ENCODE results near the gene PANX2.
A peak's percentile ranks its signal among the peaks of the same experiment; 100 is the strongest.
"Not testable (repeated sequence)": the region's sequence is repeated elsewhere in the genome, so short reads cannot be mapped to it uniquely, and the experiment has no call there.

The PANX2 gene

DNA sequence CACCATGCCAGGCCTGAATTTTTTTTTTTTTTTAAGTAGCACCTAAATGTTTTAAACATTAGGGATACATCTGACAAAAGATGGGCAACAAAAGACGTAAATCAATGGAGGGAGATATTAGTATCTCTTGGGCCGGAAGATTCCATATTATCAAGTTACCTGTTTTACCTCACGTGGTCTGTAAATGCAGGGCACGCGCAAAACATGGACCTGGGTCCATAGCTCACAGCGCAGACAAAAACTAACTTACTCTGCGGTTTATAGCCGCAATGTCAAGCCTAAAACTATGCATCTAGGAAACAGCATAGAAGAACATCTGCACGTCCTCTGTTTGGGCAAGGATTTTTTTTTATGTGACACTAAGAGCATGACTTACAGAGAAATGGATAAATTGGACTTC lies 31.5 kb upstream of the PANX2 start:
- Histone ChIP-seq H3K27ac (no peak overlapping the region), H3K4me2 (no peak overlapping the region), H3K9ac (no peak overlapping the region), H3K27me3 (no peaks in the 10 kb centered on the region), H4K20me1 (no peaks in the 10 kb centered on the region), H3K36me3 (no peaks in the 10 kb centered on the region), H3K9me3 (no peaks in the 10 kb centered on the region), H3K4me3 (no peak overlapping the region), H3K4me1 (peaks cover 20% of the 10 kb centered on the region)
- no peak for TF ChIP-seq Cebpa-rat (IDR thresholded peaks at IDR 0.05)

GRCh38 chr22:50139843-50140415 lies 30.6 kb upstream of the PANX2 start:
- Histone ChIP-seq H3K4me3 (no peak overlapping the region), H4K20me1 (no peaks in the 10 kb centered on the region), H3K4me2 (no peak overlapping the region; the same call in 1 of the 2 replicates), H3K9me3 (no peaks in the 10 kb centered on the region), H3K4me1 (peaks cover 20% of the 10 kb centered on the region), H3K27me3 (no peaks in the 10 kb centered on the region), H3K27ac (no peak overlapping the region), H3K36me3 (no peaks in the 10 kb centered on the region), H3K9ac (no peak overlapping the region)
- no peak for TF ChIP-seq Cebpa-rat (IDR thresholded peaks at IDR 0.05)

GRCh38 chr22:50140615-50141014 lies 29.9 kb upstream of the PANX2 start:
- Histone ChIP-seq H4K20me1 (no peaks in the 10 kb centered on the region), H3K9me3 (no peaks in the 10 kb centered on the region), H3K9ac (no peak overlapping the region), H3K4me1 (peaks cover 20% of the 10 kb centered on the region), H3K27me3 (no peaks in the 10 kb centered on the region), H3K27ac (no peak overlapping the region), H3K36me3 (no peaks in the 10 kb centered on the region), H3K4me3 (no peak overlapping the region), H3K4me2 (no peak overlapping the region)
- peak; percentile 37; the same call in 1 of the 2 replicates for TF ChIP-seq Cebpa-rat (IDR thresholded peaks at IDR 0.05)

- Histone ChIP-seq H3K4me2 (no peak overlapping the region), H3K27me3 (no peaks in the 10 kb centered on the region), H3K27ac (no peak overlapping the region), H3K9ac (no peak overlapping the region), H3K4me3 (no peak overlapping the region), H3K4me1 (peaks cover 20% of the 10 kb centered on the region), H3K9me3 (no peaks in the 10 kb centered on the region), H3K36me3 (no peaks in the 10 kb centered on the region), H4K20me1 (no peaks in the 10 kb centered on the region)
- TF ChIP-seq Cebpa-rat (IDR thresholded peaks at IDR 0.05): no peak
Measured at GRCh38 chr22:50141462-50141861, 29.1 kb upstream of the PANX2 start.

- no peaks in the 10 kb centered on the region for H3K36me3 ChIP-seq
- no peak for TF ChIP-seq Cebpa-rat (IDR thresholded peaks at IDR 0.05)
- no peak overlapping the region for H3K4me3 ChIP-seq
- H3K4me1 ChIP-seq: peaks cover 20% of the 10 kb centered on the region
- no peaks in the 10 kb centered on the region for H3K27me3 ChIP-seq
- H3K9ac ChIP-seq: no peak overlapping the region
- no peak overlapping the region for H3K27ac ChIP-seq
- H3K9me3 ChIP-seq: no peaks in the 10 kb centered on the region
- H4K20me1 ChIP-seq: no peaks in the 10 kb centered on the region
- no peak overlapping the region for H3K4me2 ChIP-seq
Measured at GRCh38 chr22:50141891-50142363, 28.6 kb upstream of the PANX2 start.

GRCh38 chr22:50143096-50143495 lies 27.4 kb upstream of the PANX2 start:
- no peak for TF ChIP-seq Cebpa-rat (IDR thresholded peaks at IDR 0.05)
- H3K4me1 ChIP-seq: peaks cover 23% of the 10 kb centered on the region
- no peaks in the 10 kb centered on the region for H3K9me3 ChIP-seq
- no peaks in the 10 kb centered on the region for H4K20me1 ChIP-seq
- no peaks in the 10 kb centered on the region for H3K27me3 ChIP-seq
- no peak overlapping the region for H3K4me2 ChIP-seq
- H3K4me3 ChIP-seq: no peak overlapping the region
- no peak overlapping the region for H3K9ac ChIP-seq
- H3K36me3 ChIP-seq: no peaks in the 10 kb centered on the region
- H3K27ac ChIP-seq: no peak overlapping the region

DNA sequence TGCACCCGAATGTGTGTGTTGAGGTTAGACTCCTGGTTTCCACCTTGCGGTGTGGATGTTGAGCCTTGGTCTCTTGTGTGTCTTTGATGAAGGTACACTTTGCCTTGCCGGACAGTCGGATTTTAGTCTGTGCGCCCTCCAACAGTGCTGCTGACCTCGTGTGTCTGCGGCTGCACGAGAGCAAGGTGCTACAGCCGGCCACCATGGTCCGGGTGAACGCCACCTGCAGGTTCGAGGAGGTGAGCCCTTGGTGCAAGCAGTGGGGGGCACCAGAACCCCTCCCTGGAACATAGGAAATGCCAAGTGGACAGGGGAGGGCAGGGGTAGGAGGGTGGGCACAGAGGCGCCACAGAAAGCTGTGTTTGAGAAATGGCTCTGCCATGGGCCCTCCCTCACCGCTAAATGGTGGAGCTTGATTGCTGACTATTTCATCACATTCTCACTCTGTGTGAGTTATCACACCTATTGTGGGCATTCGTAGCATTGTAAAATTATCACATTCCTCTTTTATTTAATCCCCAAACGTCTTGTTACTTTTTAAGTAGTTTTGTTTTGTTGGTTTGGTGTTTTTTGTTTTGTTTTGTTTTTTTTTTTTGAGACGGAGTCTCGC lies 26.4 kb upstream of the PANX2 start:
- Histone ChIP-seq H3K36me3 (no peaks in the 10 kb centered on the region), H3K4me2 (no peak overlapping the region), H3K27ac (no peak overlapping the region), H3K4me1 (peaks cover 22% of the 10 kb centered on the region), H3K9ac (no peak overlapping the region), H3K27me3 (no peaks in the 10 kb centered on the region), H3K4me3 (no peak overlapping the region), H3K9me3 (no peaks in the 10 kb centered on the region), H4K20me1 (no peaks in the 10 kb centered on the region)
- TF ChIP-seq Cebpa-rat (IDR thresholded peaks at IDR 0.05): no peak

- Histone ChIP-seq H4K20me1 (no peaks in the 10 kb centered on the region), H3K9ac (no peak overlapping the region), H3K27ac (no peak overlapping the region), H3K36me3 (no peaks in the 10 kb centered on the region), H3K4me3 (no peak overlapping the region), H3K4me1 (peaks cover 19% of the 10 kb centered on the region), H3K4me2 (no peak overlapping the region), H3K27me3 (no peaks in the 10 kb centered on the region), H3K9me3 (no peaks in the 10 kb centered on the region)
- no peak for TF ChIP-seq Cebpa-rat (IDR thresholded peaks at IDR 0.05)
Measured at GRCh38 chr22:50145721-50146438, 24.7 kb upstream of the PANX2 start.

GRCh38 chr22:50146439-50147238 lies 23.9 kb upstream of the PANX2 start:
- TF ChIP-seq Cebpa-rat (IDR thresholded peaks at IDR 0.05): no peak
- no peak overlapping the region for H3K9ac ChIP-seq

GRCh38 chr22:50147258-50148165 lies 23.0 kb upstream of the PANX2 start:
- H3K4me3 ChIP-seq, H4K20me1 ChIP-seq, H3K36me3 ChIP-seq, H3K9me3 ChIP-seq, H3K9ac ChIP-seq, H3K27ac ChIP-seq, H3K27me3 ChIP-seq: not testable (repeated sequence)
- H3K4me2 ChIP-seq: peak overlapping the region; percentile 28; the same call in 1 of the 2 replicates
- H3K4me1 ChIP-seq: peaks cover 19% of the 10 kb centered on the region

More at GRCh38 chr22:50146439-50147238, 23.9 kb upstream of the PANX2 start:
- Histone ChIP-seq H3K4me1 (peaks cover 19% of the 10 kb centered on the region), H3K4me3 (no peak overlapping the region), H3K27ac (no peak overlapping the region), H3K9me3 (no peaks in the 10 kb centered on the region), H3K36me3 (no peaks in the 10 kb centered on the region), H3K4me2 (no peak overlapping the region), H3K27me3 (no peaks in the 10 kb centered on the region), H4K20me1 (no peaks in the 10 kb centered on the region)

Measured in BLaER1 (cell line).